K562 (cell line): ENCODE data around the gene METAP1. TPM values are rescaled to one million over a fixed set of nuclear protein-coding genes. Genes with fewer than 3 reads are reported as not detected.

Source experiments
- CCAR2 ChIP-seq: fragments of 200-400 bp; formaldehyde crosslinking; IDR thresholded peaks from 2 replicates; pipeline ENCODE4 v1.6.1; 2017; ENCODE audit warnings: mild to moderate bottlenecking, low read depth, low read length
- CCNT2 ChIP-seq: IDR thresholded peaks from 2 replicates; pipeline ENCODE4 v1.6.1; 2011; ENCODE audit warnings: borderline replicate concordance, low read depth, mild to moderate bottlenecking, moderate library complexity, mixed read lengths, low read length; ENCODE audit not compliant: insufficient read length; ENCODE audit errors: extremely low read depth
- CHD7 ChIP-seq: fragments of 200-600 bp; sonication (generic); IDR thresholded peaks from one replicate; pipeline ENCODE4 v1.6.1; 2012; ENCODE audit warnings: mild to moderate bottlenecking, low read depth, low read length, inconsistent platforms
- CREB1 ChIP-seq, 2 experiments: sonication (generic) in 1 of 2; formaldehyde crosslinking in 1 of 2; IDR thresholded peaks; 2 replicates each; pipeline versions ENCODE4 v1.6.1 to v1.8.0; 2012 to 2022; ENCODE audit warnings: inconsistent platforms in 1 of 2, mild to moderate bottlenecking in 1 of 2, missing genetic modification reagents in 1 of 2, moderate library complexity in 1 of 2
- DIDO1 ChIP-seq: fragments of 450-650 bp; IDR thresholded peaks from 2 replicates; pipeline ENCODE4 v1.6.1; 2016; ENCODE audit warnings: low read depth, missing biosample characterization, missing genetic modification characterization
- DMBX1 ChIP-seq: fragments of 250-450 bp; sonication (Bioruptor Pico); IDR thresholded peaks from 2 replicates; pipeline ENCODE4 v1.8.0; 2022; ENCODE audit warnings: inconsistent platforms, mild to moderate bottlenecking, moderate library complexity, borderline replicate concordance
- ELF2 ChIP-seq: fragments of 250-450 bp; sonication (Bioruptor Pico); IDR thresholded peaks from 2 replicates; pipeline ENCODE4 v1.5.0; 2021; ENCODE audit warnings: mild to moderate bottlenecking
- GABPB2 ChIP-seq: fragments of 250-450 bp; sonication (Bioruptor Pico); conservative IDR thresholded peaks from 2 replicates; pipeline ENCODE4 v1.5.1; 2021; ENCODE audit warnings: mild to moderate bottlenecking
- HIVEP1 ChIP-seq: fragments of 250-450 bp; sonication (Bioruptor Pico); IDR thresholded peaks from 2 replicates; pipeline ENCODE4 v1.4.0; 2020; ENCODE audit warnings: mild to moderate bottlenecking
- KLF16 ChIP-seq: IDR thresholded peaks from 2 replicates; pipeline ENCODE4 v1.6.1; 2016; ENCODE audit warnings: antibody characterized with exemption
- NFYB ChIP-seq: IDR thresholded peaks from 2 replicates; pipeline ENCODE4 v1.6.1; 2011; ENCODE audit warnings: mild to moderate bottlenecking, moderate library complexity; ENCODE audit not compliant: insufficient read length; ENCODE audit errors: extremely low read depth
- RBM25 ChIP-seq: fragments of 200-400 bp; formaldehyde crosslinking; IDR thresholded peaks from 2 replicates; pipeline ENCODE4 v1.6.1; 2018; ENCODE audit warnings: low read length, low read depth, moderate library complexity; ENCODE audit not compliant: severe bottlenecking
- ZNF174 ChIP-seq: fragments of 250-450 bp; sonication (Bioruptor Pico); IDR thresholded peaks from 2 replicates; pipeline ENCODE4 v1.4.0; 2020; ENCODE audit warnings: mild to moderate bottlenecking
- ZNF77 ChIP-seq: fragments of 250-450 bp; sonication (Bioruptor Pico); IDR thresholded peaks from 2 replicates; pipeline ENCODE4 v1.5.0; 2020
- polyA plus RNA-seq, 8 experiments: library from polyadenylated mRNA; depleted of rRNA in 4 of 8; stranded (reverse) in 5 of 8; unstranded in 3 of 8; fragments of >200 nt; fragmentation: Nextera tagmentation in 2 of 8; fragmentation: Illumina TruSeq in 1 of 8; extraction: Ambion mirVana in 2 of 8; extraction: Trizol in 1 of 8; gene quantifications; 2 replicates each; pipeline versions ENCODE4 v1.2.1 to v1.2.3, GENCODE V29; 2011 to 2014; ENCODE audit warnings: inconsistent platforms in 1 of 8, missing spikeins in 1 of 8
- total RNA-seq, 7 experiments: library from RNA; depleted of rRNA in 6 of 7; stranded (reverse); fragments of >200 nt in 6 of 7; fragmentation: Illumina TruSeq in 2 of 7; extraction: Trizol in 2 of 7; gene quantifications; 2 replicates each; pipeline versions ENCODE4 v1.2.1 to v1.2.3, GENCODE V29; 2011 to 2021; ENCODE audit warnings: low replicate concordance in 1 of 7
- TF ChIP-seq, protein P1 (sequence below), 2 experiments: fragments of 450-650 bp in 1 of 2; sonication (generic) in 1 of 2; formaldehyde crosslinking; conservative IDR thresholded peaks; 2 replicates each; pipeline versions ENCODE4 v1.4.0 to v1.8.1; 2020 to 2022; ENCODE audit warnings: mild to moderate bottlenecking in 1 of 2, missing genetic modification reagents in 1 of 2

The METAP1 gene
- total and polyA plus RNA-seq, 9 of the 15 experiments (the other 6 are each of a cell fraction or from before 2014, with no cell fraction given), result 31.4 to 77.6 (median 59.5) TPM

- TF ChIP-seq, protein P1, sequence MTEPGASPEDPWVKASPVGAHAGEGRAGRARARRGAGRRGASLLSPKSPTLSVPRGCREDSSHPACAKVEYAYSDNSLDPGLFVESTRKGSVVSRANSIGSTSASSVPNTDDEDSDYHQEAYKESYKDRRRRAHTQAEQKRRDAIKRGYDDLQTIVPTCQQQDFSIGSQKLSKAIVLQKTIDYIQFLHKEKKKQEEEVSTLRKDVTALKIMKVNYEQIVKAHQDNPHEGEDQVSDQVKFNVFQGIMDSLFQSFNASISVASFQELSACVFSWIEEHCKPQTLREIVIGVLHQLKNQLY (CRISPR knock-in tag; conservative IDR thresholded peaks at IDR 0.05), result no peak
- TF ChIP-seq KLF16, result no peak
- TF ChIP-seq CREB1 (IDR thresholded peaks at IDR 0.05), result no peak; the same call in 1 of the 2 replicates
- TF ChIP-seq CREB1 (CRISPR knock-in tag; IDR thresholded peaks at IDR 0.05), result 0 out of 2 replicates have a peak, but pooled peaks have one; percentile 9
- no peak for TF ChIP-seq CHD7
- no peak for TF ChIP-seq ZNF174 (CRISPR knock-in tag)
- no peak for TF ChIP-seq NFYB
- TF ChIP-seq ZNF77, result no peak
- TF ChIP-seq HIVEP1 (CRISPR knock-in tag), result no peak
- TF ChIP-seq DIDO1, result peak; percentile 47; the same call in 1 of the 2 replicates
- no peak for TF ChIP-seq ELF2 (CRISPR knock-in tag)
- no peak for TF ChIP-seq CCAR2
- no peak for TF ChIP-seq DMBX1 (CRISPR knock-in tag)
- TF ChIP-seq CCNT2, result peak; percentile 14
- no peak for TF ChIP-seq GABPB2 (CRISPR knock-in tag)
- no peak for TF ChIP-seq RBM25
These were observed 93.2 kb downstream of the METAP1 start, which contains the start of gene ADH5 (continued) for GRCh38 chr4:99088481-99089365.
